Colon (tissue), 2 donors: ENCODE measurements around the gene GPR171.
"Not testable (repeated sequence)": the region's sequence is repeated elsewhere in the genome, so short reads cannot be mapped to it uniquely, and the experiment has no call there.

Source experiments
- FAIRE-seq: peaks from 2 replicates; lab custom pipeline; 2012; peaks lifted over from hg19 to GRCh38; lab: Jason Lieb, UNC
- donor health status: control.
- donor health status: control.

Gene GPR171

DNA sequence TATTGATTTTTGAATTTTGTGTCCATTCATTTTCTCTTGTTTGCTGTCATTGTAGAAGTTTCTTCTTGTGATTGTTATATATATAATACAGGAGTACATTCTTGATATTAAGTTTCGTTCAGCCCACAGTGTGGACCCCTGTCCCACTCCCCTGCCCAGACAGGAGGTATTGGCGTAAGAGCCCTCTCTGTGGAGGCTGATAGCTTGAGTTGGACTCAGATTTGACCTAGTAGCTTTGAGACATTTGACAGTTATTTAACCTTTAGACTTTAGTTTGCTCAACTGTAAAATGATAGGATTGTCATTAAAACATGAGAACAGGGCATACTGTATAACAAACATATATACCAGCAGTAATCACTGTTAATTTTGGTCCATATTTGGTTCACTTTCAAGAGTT, 27.1 kb downstream of the GPR171 start:
- no peak for FAIRE-seq

GRCh38 chr3:151174351-151174750, 28.7 kb downstream of the GPR171 start:
- FAIRE-seq, result no peak

- FAIRE-seq, result no peak
These were observed 31.8 kb downstream of the GPR171 start for GRCh38 chr3:151171145-151171757.

GRCh38 chr3:151169948-151170679, 32.9 kb downstream of the GPR171 start:
- not testable (repeated sequence) for FAIRE-seq

DNA sequence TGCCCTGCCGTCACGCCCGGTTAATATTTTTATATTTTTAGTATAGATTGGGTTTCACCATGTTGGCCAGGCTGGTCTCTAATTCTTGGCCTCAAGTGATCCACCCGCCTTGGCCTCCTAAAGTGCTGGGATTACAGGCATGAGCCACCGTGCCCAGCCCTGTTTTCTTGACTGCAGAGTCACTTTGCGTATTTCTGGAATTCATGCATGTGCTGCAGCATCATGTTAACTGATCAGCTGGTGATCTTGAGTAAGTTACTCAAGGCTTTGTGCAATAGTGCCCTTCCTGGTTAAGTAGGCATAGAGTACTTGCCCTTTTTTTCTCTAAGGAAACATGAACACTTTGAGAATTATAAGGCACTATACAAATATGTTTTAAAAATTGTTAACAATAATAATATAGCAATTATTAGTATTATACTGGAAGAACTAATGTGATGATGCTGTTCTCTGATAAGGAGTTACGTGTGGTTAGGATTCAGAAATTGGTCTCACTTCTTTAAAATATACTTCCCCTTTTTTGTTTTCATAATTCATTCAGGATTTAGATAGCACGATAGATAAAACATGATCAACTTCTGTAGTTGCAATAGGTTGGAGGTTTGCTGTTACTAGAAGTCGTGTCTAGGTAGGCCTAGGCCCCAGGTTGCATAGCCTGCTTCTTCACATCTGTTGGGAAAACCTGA, 33.6 kb downstream of the GPR171 start:
- no peak for FAIRE-seq

DNA sequence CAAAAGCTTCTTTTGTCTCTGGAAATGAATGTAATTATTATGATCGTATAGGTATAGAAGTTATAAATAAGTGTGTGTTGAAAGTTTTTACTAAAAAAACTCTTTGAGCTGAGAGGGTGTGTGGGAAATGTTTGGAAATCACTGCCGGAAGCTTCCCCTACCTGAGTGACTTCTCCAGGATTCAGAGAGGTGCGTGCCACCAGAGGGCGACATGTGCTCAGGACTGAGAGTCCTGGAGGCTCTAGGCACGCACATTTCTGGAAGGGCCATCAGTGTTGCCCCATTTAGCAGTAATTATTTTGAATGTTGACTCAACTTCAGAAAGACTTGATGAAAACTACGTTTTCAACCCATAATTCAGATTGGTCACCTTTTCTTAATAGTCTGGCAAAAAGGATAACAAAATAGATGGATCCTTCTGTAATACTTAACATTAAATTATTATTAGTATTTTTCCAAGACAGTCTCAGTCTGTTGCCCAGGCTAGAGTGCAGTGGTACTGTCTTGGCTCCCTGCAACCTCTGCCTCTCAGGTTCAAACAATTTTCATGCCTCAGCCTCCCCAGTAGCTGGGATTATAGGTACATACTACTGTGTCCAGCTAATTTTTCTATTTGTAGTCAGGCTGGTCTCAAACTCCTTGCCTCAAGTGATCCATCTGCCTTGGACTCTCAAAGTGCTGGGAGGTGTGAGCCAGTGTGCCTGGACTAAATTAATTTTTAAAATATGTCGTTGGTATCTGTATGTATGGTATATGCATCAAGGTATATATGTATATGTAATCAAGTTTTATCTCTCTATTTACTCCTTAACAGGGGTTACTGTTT, 34.5 kb downstream of the GPR171 start:
- FAIRE-seq, result no peak

- no peak for FAIRE-seq
These were observed 36.9 kb downstream of the GPR171 start for GRCh38 chr3:151166161-151166560.

DNA sequence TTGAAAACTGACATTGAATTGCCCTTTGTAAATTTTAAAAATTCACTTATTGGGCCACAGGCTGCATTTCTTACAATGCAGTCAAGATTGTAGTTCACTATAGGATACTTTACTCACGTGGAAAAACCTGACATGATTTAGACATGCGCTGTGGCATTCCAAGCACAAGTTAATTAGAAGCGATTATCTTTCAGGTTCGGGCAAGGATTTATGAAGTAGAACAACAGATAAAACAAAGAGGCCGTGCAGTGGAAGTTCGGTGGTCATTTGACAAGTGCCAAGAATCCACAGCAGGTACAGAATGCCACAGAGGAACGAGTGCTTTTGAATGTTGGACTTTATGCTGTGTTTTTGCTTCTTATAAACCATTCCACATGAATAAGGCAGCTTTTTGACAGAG, 37.8 kb downstream of the GPR171 start:
- no peak for FAIRE-seq

GRCh38 chr3:151159806-151160205, 43.2 kb downstream of the GPR171 start:
- FAIRE-seq, result no peak

- no peak for FAIRE-seq
These were observed 46.3 kb downstream of the GPR171 start for GRCh38 chr3:151156618-151157216.

DNA sequence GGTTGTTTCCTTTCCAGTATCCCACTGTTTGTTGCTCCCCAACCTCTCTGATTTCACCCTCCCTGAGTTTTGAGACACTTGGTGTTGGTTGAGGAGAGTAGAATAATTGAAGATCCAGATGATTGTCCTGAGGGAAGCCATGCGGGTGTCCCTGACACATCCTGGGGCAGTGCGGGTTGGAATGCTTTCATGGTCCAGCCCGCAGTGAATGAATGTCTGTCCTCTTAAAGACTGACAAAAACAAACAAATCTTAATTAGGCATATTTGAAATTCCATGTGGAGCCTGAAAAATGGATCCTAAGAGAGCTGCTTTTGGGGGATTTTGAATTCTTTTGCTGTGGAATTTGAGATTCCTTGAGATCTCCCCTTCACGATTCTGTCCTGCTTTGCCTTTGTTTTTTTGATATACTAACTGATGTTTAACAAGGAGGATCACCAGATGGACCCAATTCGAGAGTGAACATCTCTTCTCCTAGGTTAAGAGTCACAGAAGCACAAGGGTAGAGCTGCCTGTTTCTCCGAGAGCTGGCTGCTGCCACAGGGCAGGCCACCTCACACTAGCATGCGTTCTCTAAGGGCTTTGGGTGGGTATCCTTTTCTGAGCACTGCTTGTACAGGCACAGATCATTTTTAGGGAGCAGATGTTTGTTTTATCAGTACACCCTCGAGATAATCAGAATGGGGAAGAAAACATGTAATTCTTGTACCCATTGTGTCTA, 47.4 kb downstream of the GPR171 start:
- no peak for FAIRE-seq

DNA sequence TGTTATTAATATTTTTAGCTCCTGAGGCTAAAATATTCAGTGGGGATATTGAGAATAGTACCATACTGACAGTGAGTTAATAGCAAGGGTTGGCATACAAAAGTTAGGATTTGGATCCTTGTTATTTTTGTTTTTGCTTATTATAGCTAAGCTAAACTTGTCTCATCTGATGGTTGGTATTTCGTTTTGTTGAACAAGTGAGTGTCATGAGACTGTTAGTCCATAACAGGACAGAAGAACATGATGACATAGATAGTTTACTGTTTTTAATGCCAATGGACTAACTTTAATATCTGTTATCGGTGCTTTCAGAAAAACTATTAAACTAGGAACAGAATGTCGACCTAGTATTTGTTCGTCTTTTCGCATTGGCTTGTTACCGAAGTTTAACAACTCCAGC, 48.5 kb downstream of the GPR171 start:
- FAIRE-seq, result no peak

DNA sequence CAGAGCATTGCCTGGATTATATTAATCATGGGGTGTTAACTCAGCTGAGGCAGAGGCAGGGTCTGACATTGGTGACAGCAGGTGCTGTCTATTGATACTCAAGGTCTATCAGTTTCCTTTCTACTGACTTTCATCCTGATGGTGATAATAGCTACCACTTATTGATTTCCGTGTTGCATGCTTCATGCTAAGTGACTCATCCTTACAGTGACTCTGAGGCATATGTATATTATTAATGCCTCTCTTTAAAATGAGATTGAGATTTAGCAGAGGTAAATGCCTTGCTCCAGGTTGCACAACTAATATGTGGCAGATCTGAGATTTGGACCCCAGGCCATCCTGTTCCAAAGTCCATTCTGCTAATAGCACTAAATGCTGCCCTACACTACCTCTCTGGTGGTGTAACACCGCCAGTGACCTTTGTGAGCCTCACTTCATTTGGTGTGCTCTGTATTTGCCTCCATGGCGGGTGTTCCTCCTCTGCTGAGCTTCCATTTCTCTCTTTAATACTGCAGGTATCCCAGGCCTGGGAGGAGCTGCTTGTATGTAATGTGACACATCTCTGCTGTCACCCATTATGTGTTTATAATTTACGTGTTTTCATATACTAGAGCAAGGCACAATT, 50.4 kb downstream of the GPR171 start:
- FAIRE-seq, result no peak
